Panc1 (cell line): ENCODE measurements around the gene SMAD6. TPM values are rescaled to one million over a fixed set of nuclear protein-coding genes. Genes with fewer than 3 reads are reported as not detected.
A peak's percentile ranks its signal among the peaks of the same experiment; 100 is the strongest.

Experiments
- ATAC-seq: fragments of 200-7000 bp; cut with Tn5 transposase; 2 replicates; pipeline ENCODE4 v1.9.1; 2020; ENCODE audit warnings: mild to moderate bottlenecking, moderate library complexity
- BruUV-seq: library from RNA; stranded (reverse); fragments of 400-500 nt; replicated peaks from 2 replicates; lab custom pipeline; 2021; lab: Mats Ljungman, UMichigan
- CTCF ChIA-PET: fragments of 300-600 bp; sonication (Branson Sonifier 250); formaldehyde crosslinking; loops from one replicate; lab custom pipeline; 2022; ENCODE audit warnings: antibody characterized with exemption; lab: Charles Lee
- POLR2A ChIA-PET: fragments of 300-600 bp; sonication (Branson Sonifier 250); formaldehyde crosslinking; loops from one replicate; lab custom pipeline; 2022; ENCODE audit warnings: antibody characterized with exemption; lab: Charles Lee
- DNase-seq: peaks from one replicate; pipeline ENCODE4 v3.0.0-alpha.2; 2010; ENCODE audit warnings: low read depth, low spot score
- H3K27ac ChIP-seq: 2 replicates; pipeline ENCODE4 v1.5.1; 2011; ENCODE audit warnings: mild to moderate bottlenecking, low read length, inconsistent platforms
- H3K27me3 ChIP-seq: fragments of 200-500 bp; sonication (Bioruptor generic); 2 replicates; pipeline ENCODE4 v1.6.0; 2014; ENCODE audit warnings: low read length, inconsistent platforms; ENCODE audit not compliant: control insufficient read depth, insufficient read depth
- H3K36me3 ChIP-seq: fragments of 200-500 bp; sonication (Bioruptor generic); 2 replicates; pipeline ENCODE4 v1.5.1; 2014; ENCODE audit warnings: inconsistent platforms, mild to moderate bottlenecking, low read length, moderate library complexity; ENCODE audit not compliant: control insufficient read depth, insufficient read depth
- H3K4me1 ChIP-seq: 2 replicates; pipeline ENCODE4 v1.5.1; 2011; ENCODE audit warnings: inconsistent platforms, mild to moderate bottlenecking, low read length, moderate library complexity; ENCODE audit not compliant: control insufficient read depth, insufficient read depth
- H3K4me3 ChIP-seq, 2 experiments: 2 replicates each; pipeline ENCODE4 v1.5.1; 2011 to 2012; ENCODE audit warnings: low read depth in 2 of 2, low read length in 2 of 2, mild to moderate bottlenecking in 2 of 2, inconsistent platforms in 1 of 2, moderate library complexity in 1 of 2
- H3K9me3 ChIP-seq: fragments of 200-500 bp; sonication (Bioruptor generic); 2 replicates; pipeline ENCODE4 v1.5.1; 2014; ENCODE audit warnings: low read depth, mild to moderate bottlenecking, inconsistent platforms, low read length, moderate library complexity; ENCODE audit not compliant: control insufficient read depth, insufficient read depth
- POLR2AphosphoS5 ChIP-seq: IDR thresholded peaks from 2 replicates; pipeline ENCODE4 v1.6.1; 2012; ENCODE audit warnings: mild to moderate bottlenecking, low read depth, low read length, moderate library complexity
- REST ChIP-seq, 2 experiments: IDR thresholded peaks; 2 replicates each; pipeline ENCODE4 v1.6.1; 2011 to 2012; ENCODE audit warnings: low read depth in 2 of 2, control low read depth in 1 of 2, low read length in 1 of 2, mild to moderate bottlenecking in 1 of 2, moderate library complexity in 1 of 2; ENCODE audit not compliant: insufficient read depth in 1 of 2
- SIN3A ChIP-seq: IDR thresholded peaks from 2 replicates; pipeline ENCODE4 v1.6.1; 2012; ENCODE audit warnings: low read depth, mild to moderate bottlenecking, low read length, moderate library complexity, borderline replicate concordance; ENCODE audit not compliant: insufficient read depth
- TCF7L2 ChIP-seq: IDR thresholded peaks from 2 replicates; pipeline ENCODE4 v1.6.1; 2011; ENCODE audit warnings: mild to moderate bottlenecking, low read depth, low read length, inconsistent platforms
- in situ Hi-C: cut with HindIII; loops from 2 replicates; pipeline ENCODE4 v1.10.0; 2016; ENCODE audit warnings: low sequenced_read_pairs, low pct_unique_long_range_greater_than_20kb
- intact Hi-C: fragments of 100-400 bp; cut with micrococcal nuclease; formaldehyde crosslinking; loops from one replicate; pipeline ENCODE4 v1.10.0; 2022; ENCODE audit not compliant: unreplicated experiment
- total RNA-seq: library from RNA; stranded (reverse); gene quantifications from one replicate; pipeline ENCODE4 v1.2.1, GENCODE V29; 2021; ENCODE audit not compliant: unreplicated experiment
- TF ChIP-seq, protein P1 (sequence below): fragments of 450-650 bp; IDR thresholded peaks from 2 replicates; pipeline ENCODE4 v1.5.1; 2017; ENCODE audit warnings: mild to moderate bottlenecking

SMAD6 gene
- total RNA-seq, 1 experiment from 2014 or later = 45.9 TPM

- TF ChIP-seq SIN3A = no peak
- TF ChIP-seq REST (IDR thresholded peaks at IDR 0.05; ENCODE audit: insufficient read depth in 1 of 2, low read depth in 2 of 2, low read length in 1 of 2) = no peak
- TF ChIP-seq, protein P1, sequence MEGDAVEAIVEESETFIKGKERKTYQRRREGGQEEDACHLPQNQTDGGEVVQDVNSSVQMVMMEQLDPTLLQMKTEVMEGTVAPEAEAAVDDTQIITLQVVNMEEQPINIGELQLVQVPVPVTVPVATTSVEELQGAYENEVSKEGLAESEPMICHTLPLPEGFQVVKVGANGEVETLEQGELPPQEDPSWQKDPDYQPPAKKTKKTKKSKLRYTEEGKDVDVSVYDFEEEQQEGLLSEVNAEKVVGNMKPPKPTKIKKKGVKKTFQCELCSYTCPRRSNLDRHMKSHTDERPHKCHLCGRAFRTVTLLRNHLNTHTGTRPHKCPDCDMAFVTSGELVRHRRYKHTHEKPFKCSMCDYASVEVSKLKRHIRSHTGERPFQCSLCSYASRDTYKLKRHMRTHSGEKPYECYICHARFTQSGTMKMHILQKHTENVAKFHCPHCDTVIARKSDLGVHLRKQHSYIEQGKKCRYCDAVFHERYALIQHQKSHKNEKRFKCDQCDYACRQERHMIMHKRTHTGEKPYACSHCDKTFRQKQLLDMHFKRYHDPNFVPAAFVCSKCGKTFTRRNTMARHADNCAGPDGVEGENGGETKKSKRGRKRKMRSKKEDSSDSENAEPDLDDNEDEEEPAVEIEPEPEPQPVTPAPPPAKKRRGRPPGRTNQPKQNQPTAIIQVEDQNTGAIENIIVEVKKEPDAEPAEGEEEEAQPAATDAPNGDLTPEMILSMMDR = no peak
- no peak for TF ChIP-seq POLR2AphosphoS5
- TF ChIP-seq TCF7L2 = no peak
- ChIA-PET POLR2A (no interaction called here), CTCF (interaction anchor here (0.7 kb wide), 1 partner anchor 29 kb away, joined by 4 read pairs; no protein-coding TSS in a partner anchor)
- intact Hi-C loops (no loop called here), in situ Hi-C loops (no loop called here)
- ATAC-seq (no peak), DNase-seq (no peak)
- no TSS peak for BruUV-seq
- Histone ChIP-seq H3K36me3 (no peaks in the 10 kb centered on the region), H3K4me1 (peaks cover 58% of the 10 kb centered on the region), H3K4me3 (no peak overlapping the region), H3K9me3 (no peaks in the 10 kb centered on the region), H3K27ac (no peak overlapping the region), H3K27me3 (no peaks in the 10 kb centered on the region)
Measured at GRCh38 chr15:66735909-66736305, 33.9 kb downstream of the SMAD6 start.

DNA sequence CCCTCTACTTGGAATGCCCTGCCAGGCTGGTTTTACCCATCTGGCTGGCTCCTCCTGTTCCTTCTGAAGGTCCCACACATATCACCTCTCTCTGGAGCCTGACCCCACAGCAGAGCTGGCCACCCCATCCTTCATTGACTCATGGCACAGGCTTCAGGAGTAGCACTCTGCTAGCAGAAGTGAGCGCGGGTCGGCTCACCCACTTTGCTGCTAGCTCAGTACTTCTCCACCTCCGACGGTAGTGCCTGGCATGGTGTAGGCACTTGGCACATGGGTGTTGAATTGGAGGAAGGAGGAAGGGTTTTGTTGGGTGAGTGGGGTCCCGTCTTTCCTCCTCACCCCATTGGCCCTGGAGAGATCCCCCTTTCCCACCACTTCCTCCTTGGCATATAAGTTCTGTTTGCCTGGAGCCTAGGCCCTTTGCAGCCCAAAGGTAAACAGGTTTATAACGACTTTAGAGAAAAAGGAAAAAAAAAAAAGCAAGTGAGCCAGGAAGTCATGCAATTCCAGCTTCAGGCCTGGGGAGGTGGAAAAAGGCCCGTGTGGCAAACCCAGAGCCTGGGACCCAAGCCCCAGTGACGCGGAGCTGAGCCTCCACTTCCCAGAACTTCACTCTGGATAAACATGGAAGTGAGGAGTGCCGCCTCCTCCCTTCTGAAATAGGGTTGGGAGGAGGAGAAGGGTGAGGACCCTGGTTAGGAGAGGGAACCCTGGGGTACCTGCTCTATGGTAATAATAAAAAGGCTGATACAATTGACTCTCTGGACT is 35.4 kb downstream of the SMAD6 start:
- Histone ChIP-seq H3K4me1 (peaks cover 73% of the 10 kb centered on the region), H3K4me3 (no peak overlapping the region), H3K27ac (peak overlapping the region; percentile 67), H3K36me3 (no peaks in the 10 kb centered on the region), H3K9me3 (no peaks in the 10 kb centered on the region), H3K27me3 (no peaks in the 10 kb centered on the region)
- intact Hi-C loops = no loop called here
- ChIA-PET CTCF (no interaction called here), POLR2A (no interaction called here)
- TF ChIP-seq, protein P1 = no peak
- no peak for TF ChIP-seq POLR2AphosphoS5
- TF ChIP-seq SIN3A = no peak
- no peak for TF ChIP-seq TCF7L2
- no peak for TF ChIP-seq REST (IDR thresholded peaks at IDR 0.05; ENCODE audit: insufficient read depth in 1 of 2, low read depth in 2 of 2, low read length in 1 of 2)
- in situ Hi-C loops = no loop called here
- DNase-seq (no peak), ATAC-seq (no peak)
- BruUV-seq = no TSS peak
